Measurements from ENCODE around the gene CD247.

Gene CD247

GRCh38 chr1:167441222-167441621, 77.1 kb downstream of the CD247 start:
- TF ChIP-seq, protein P1, sequence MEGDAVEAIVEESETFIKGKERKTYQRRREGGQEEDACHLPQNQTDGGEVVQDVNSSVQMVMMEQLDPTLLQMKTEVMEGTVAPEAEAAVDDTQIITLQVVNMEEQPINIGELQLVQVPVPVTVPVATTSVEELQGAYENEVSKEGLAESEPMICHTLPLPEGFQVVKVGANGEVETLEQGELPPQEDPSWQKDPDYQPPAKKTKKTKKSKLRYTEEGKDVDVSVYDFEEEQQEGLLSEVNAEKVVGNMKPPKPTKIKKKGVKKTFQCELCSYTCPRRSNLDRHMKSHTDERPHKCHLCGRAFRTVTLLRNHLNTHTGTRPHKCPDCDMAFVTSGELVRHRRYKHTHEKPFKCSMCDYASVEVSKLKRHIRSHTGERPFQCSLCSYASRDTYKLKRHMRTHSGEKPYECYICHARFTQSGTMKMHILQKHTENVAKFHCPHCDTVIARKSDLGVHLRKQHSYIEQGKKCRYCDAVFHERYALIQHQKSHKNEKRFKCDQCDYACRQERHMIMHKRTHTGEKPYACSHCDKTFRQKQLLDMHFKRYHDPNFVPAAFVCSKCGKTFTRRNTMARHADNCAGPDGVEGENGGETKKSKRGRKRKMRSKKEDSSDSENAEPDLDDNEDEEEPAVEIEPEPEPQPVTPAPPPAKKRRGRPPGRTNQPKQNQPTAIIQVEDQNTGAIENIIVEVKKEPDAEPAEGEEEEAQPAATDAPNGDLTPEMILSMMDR (IDR thresholded peaks at IDR 0.05): no peak

- TF ChIP-seq, protein P1 (IDR thresholded peaks at IDR 0.05): no peak
Observed at GRCh38 chr1:167440776-167441175, 77.6 kb downstream of the CD247 start.

DNA sequence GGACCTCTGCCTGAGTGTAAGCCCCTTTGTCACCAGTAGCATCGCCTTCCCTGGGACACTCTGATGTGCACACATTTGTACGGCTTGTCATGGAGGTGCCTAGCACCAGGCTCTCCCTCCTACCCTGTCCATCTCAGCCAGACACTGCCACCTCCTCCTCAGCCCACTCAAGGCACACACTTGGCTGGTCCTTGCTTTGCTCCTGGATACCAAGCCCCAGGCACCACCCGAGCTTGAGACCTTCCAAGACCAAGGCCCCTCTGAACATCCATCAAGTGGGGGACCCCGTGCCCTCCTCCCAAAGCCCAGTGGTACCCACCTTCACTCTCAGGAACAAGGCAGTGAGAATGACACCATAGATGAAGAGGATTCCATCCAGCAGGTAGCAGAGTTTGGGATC, 78.0 kb downstream of the CD247 start:
- TF ChIP-seq, protein P1 (IDR thresholded peaks at IDR 0.05): no peak

GRCh38 chr1:167439301-167439988, 78.9 kb downstream of the CD247 start:
- TF ChIP-seq, protein P1 (IDR thresholded peaks at IDR 0.05): no peak

- TF ChIP-seq, protein P1 (IDR thresholded peaks at IDR 0.05): no peak
Observed at GRCh38 chr1:167438171-167439138, 79.9 kb downstream of the CD247 start.

- TF ChIP-seq, protein P1 (IDR thresholded peaks at IDR 0.05): no peak
Observed at GRCh38 chr1:167435484-167435883, 82.8 kb downstream of the CD247 start.

DNA sequence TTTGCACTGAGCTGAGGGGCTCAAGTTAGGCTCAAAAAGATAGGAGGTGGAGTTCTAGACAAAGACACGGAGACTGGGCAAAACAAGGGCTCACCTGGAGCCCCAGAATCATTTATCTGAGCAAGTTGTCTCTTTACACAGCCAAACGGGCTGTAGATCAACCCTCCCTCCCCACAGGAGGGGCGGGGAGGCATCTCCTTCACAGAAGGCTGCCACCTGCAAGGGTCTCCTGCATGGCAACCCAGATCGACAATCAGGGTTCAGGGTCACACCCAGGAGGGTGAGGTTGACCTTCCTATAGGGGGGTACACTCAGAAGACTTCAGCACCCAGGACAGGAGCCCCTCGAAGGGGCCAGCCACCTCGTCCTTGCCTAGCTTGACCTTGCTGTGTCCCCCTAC, 84.0 kb downstream of the CD247 start:
- TF ChIP-seq, protein P1 (IDR thresholded peaks at IDR 0.05): no peak

Data from LNCAP (cell line).